GM21717 (cell line): ENCODE data around the gene AUTS2.

Experiments used
- ATAC-seq: cut with Tn5 transposase; IDR thresholded peaks from one replicate; pipeline ENCODE4 v1.9.1; 2021; ENCODE audit warnings: mild to moderate bottlenecking, moderate library complexity; ENCODE audit not compliant: unreplicated experiment

Gene AUTS2

GRCh38 chr7:69622960-69623359 lies 24.7 kb downstream of the AUTS2 start:
- ATAC-seq = no peak

- ATAC-seq = no peak
Measured at GRCh38 chr7:69624435-69625230, 26.4 kb downstream of the AUTS2 start.

GRCh38 chr7:69625238-69625637 lies 27.0 kb downstream of the AUTS2 start:
- ATAC-seq = no peak

GRCh38 chr7:69625798-69626197 lies 27.5 kb downstream of the AUTS2 start:
- no peak for ATAC-seq

GRCh38 chr7:69630292-69630691 lies 32.0 kb downstream of the AUTS2 start:
- ATAC-seq = no peak

DNA sequence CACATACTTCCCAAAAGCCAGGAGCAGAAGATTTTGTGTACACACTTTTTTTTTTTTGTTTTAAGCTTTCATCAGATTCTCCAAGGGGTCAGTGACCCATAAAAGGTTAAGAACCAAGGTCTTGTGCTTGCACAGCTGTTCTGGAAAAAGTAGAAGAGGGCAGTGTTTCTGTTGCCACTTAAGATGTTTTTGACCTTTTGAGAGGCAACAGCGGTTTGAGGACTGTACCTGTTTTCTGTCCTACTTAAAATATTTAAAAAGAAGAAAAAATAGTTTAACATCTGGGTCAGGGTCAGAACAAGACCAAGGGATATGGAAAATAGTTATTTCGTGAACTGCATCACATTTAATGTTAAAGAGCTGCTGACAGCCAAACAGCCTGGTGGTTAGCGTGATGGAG lies 32.9 kb downstream of the AUTS2 start:
- no peak for ATAC-seq

DNA sequence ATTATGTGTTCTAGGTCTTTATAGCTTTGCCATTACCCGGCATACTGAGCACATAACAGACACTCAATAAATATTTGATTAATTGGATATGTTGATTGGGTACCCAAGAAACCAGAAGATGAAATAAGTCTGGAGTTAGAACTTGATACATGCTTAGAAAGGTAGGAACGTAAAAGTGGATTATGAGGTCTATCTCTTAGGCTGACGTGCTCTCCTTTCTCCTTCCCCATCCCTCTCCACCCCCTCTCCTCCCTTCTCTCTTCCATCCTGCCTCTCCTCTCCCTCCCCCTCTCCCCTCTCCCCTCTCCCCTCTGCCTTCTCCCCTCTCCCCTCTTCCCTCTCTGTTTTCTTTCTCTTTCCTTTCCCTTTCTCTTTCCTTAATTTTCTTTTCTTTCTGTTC lies 34.0 kb downstream of the AUTS2 start:
- ATAC-seq = no peak

- no peak for ATAC-seq
Measured at GRCh38 chr7:69633122-69633831, 35.0 kb downstream of the AUTS2 start.

- no peak for ATAC-seq
Measured at GRCh38 chr7:69635555-69636185, 37.4 kb downstream of the AUTS2 start.

- no peak for ATAC-seq
Measured at GRCh38 chr7:69638674-69639073, 40.4 kb downstream of the AUTS2 start.

- no peak for ATAC-seq
Measured at GRCh38 chr7:69640216-69640615, 41.9 kb downstream of the AUTS2 start.

DNA sequence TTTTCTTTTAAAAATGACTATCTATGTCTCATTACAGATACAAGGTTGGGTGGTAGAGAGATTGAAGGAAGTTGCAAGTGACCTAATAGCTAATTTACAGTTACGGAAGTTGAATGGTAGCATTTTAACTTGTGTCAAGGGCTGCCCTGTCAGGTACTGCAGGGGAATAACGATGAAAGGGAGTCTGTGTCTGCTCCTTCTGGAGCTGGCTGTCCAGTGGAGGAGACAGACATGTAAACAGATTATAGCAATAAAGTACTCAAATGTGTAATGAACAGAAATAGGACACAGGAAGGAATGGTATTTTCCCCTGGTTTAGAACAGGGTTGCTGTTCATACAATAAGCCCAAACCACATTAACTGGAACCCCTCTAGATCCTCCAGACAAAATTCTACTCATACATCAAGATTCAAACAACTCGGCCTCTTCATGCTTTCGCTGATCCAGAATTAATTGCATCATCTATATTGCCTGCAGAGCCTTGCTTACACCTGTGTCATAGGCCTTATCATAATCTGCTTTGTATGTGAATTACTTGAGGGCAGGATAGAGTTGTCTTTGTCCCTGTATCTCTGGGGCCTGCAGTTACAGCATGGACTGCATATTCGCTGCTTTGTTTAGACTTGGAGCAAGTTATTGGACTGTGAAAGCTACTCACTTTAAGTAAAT lies 42.8 kb downstream of the AUTS2 start:
- ATAC-seq = no peak

DNA sequence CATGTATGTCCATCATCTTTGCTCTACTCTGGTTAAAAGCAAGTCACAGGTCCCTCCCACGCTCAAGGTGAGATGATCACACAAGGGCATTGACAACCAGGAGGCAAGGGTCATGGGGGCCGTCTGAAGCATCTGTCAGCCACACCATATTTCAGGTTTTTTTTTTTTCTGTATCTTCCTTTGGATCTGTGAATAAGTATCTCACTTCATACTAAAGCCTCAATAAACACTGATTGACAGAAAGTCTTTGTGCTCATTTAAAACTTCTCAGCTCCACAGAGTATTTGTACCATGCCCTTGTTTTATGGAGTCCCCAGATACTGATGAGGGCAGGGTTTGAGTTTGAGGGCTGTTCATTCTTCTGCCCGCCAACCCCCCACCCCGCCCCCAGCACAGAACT lies 45.0 kb downstream of the AUTS2 start:
- no peak for ATAC-seq

DNA sequence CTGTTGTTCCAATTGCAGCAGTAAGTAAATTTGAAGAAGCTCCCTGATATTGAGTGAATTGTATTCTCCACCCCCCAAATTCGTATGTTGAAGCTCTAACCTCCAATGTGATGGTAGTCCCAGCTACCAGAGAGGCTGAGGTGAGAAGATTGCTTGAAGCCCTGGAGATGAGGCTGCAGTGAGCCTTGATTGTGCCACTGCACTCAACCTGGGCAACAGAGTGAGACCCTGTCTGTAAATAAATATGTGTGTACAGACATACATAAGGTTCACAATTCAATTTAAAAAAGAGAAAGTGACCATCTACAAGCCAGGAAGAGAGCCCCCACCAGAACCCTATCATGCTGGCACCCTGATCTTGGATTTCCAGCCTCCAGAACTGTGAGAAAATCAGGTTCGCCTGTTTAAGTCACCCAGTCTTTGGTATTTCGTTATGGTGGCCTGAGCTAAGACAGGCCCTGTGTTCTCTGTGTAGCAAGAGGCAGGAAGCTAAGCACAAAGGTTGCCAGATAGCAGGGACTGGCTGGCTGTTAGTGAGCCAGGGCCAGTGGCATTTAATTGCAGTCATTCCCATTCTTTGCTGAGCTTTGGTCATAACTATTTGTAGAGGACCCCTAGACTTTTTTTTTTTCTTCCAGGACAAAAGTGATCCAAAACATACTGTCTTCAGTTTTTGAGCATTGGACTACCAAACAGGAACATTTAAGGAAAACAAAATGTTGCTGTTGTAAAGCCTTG lies 45.6 kb downstream of the AUTS2 start:
- no peak for ATAC-seq

DNA sequence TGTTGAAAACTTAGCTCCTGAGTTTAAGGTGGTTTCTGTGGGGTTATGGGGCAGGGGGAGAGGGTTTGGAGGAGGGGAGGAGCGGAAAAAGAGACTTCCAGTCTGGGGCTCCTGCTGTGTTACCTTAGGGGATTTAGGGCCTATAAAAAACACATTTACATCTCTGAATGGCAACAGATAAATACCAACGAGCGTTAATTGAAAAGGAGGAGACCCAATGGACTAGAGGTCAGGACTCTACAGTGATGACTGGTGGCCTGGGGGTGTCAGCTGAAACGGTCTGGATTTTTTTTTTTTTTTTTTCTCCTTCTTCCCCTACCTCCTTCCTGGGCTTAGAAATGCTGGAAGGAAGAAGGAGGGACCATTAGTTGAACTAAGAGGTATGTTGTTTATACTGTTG lies 47.4 kb downstream of the AUTS2 start:
- no peak for ATAC-seq

GRCh38 chr7:69651101-69651590 lies 52.9 kb downstream of the AUTS2 start:
- peak; percentile 69 for ATAC-seq

GRCh38 chr7:69652947-69653701 lies 54.8 kb downstream of the AUTS2 start:
- no peak for ATAC-seq

GRCh38 chr7:69653806-69654205 lies 55.5 kb downstream of the AUTS2 start:
- no peak for ATAC-seq

- ATAC-seq = no peak
Measured at GRCh38 chr7:69654381-69654780, 56.1 kb downstream of the AUTS2 start.
